Kidney (tissue), 14 donors: ENCODE measurements around the gene IL1B. TPM values are rescaled to one million over a fixed set of nuclear protein-coding genes. Genes with fewer than 3 reads are reported as not detected.

Experiments used
- DNase-seq, 5 donors: peaks; one replicate each; pipeline ENCODE4 v3.0.0-alpha.2; 2013 to 2020
- FAIRE-seq: peaks from 2 replicates; lab custom pipeline; 2012; peaks lifted over from hg19 to GRCh38; lab: Jason Lieb, UNC
- H3K27ac ChIP-seq, 2 donors: one replicate each; pipeline ENCODE4 v1.7.0; 2013; ENCODE audit warnings: low read depth in 2 of 2, low read length in 2 of 2, inconsistent platforms in 1 of 2
- H3K27me3 ChIP-seq: one replicate; pipeline ENCODE4 v1.7.1; 2013; ENCODE audit warnings: low read length, inconsistent platforms; ENCODE audit not compliant: control insufficient read depth, insufficient read depth
- H3K36me3 ChIP-seq, 3 donors: one replicate each; pipeline versions ENCODE4 v1.7.0 to v1.7.1; 2013; ENCODE audit warnings: low read length in 3 of 3, control low read depth in 1 of 3, inconsistent platforms in 1 of 3; ENCODE audit not compliant: insufficient read depth in 3 of 3, control insufficient read depth in 2 of 3
- H3K4me1 ChIP-seq, 3 donors: one replicate each; pipeline versions ENCODE4 v1.7.0 to v1.7.1; 2013; ENCODE audit warnings: low read length in 3 of 3, inconsistent platforms in 1 of 3, low read depth in 1 of 3; ENCODE audit not compliant: control insufficient read depth in 2 of 3, insufficient read depth in 2 of 3
- H3K4me3 ChIP-seq, 3 donors: one replicate each; pipeline versions ENCODE4 v1.7.0 to v1.8.1; 2013; ENCODE audit warnings: low read length in 3 of 3, control low read depth in 1 of 3, inconsistent platforms in 1 of 3
- H3K9ac ChIP-seq, 3 donors: one replicate each; pipeline versions ENCODE4 v1.7.0 to v1.7.1; 2013; ENCODE audit warnings: low read length in 3 of 3, control low read depth in 1 of 3, inconsistent platforms in 1 of 3
- H3K9me3 ChIP-seq, 3 donors: one replicate each; pipeline versions ENCODE4 v1.7.0 to v1.7.1; 2013; ENCODE audit warnings: low read length in 3 of 3, control low read depth in 1 of 3, inconsistent platforms in 1 of 3; ENCODE audit not compliant: control insufficient read depth in 2 of 3, insufficient read depth in 1 of 3
- intact Hi-C: fragments of 100-400 bp; cut with DNase I; formaldehyde crosslinking; loops from one replicate; pipeline ENCODE4 v1.11.1; 2022
- polyA plus RNA-seq: library from polyadenylated mRNA; stranded (reverse); fragments of 350-450 nt; fragmentation: Illumina TruSeq; extraction: RNeasy Lipid Tissue Mini Kit (QIAGEN cat#74804); gene quantifications from one replicate; pipeline ENCODE4 v1.2.3, GENCODE V29; 2014; ENCODE audit warnings: low read depth, low replicate concordance; ENCODE audit not compliant: insufficient read depth
- total RNA-seq: library from RNA; stranded (reverse); fragmentation: NEBNext Ultra II Directional; extraction: Animal tissue kit (Norgen Biotek cat#: 25700); gene quantifications from one replicate; pipeline ENCODE4 v1.2.1, GENCODE V29; 2021
- TF ChIP-seq, protein P1 (sequence below): IDR thresholded peaks from 3 replicates; pipeline ENCODE4 v1.5.1; 2012; ENCODE audit warnings: mild to moderate bottlenecking, moderate library complexity, borderline replicate concordance; ENCODE audit not compliant: insufficient read depth; ENCODE audit errors: extremely low read depth
- donor health status: control.
- donor health status: control.
- donor health status: control.
- donor health status: control.
- donor health status: control.
- donor health status: DM: yes; HTN: yes; CAD: no.
- donor health status: Normal renal cell carcinoma (clear cell type).

Gene IL1B
- total and polyA plus RNA-seq, 2 donors from 2014 or later: 0.56 to 2.9 TPM

DNA sequence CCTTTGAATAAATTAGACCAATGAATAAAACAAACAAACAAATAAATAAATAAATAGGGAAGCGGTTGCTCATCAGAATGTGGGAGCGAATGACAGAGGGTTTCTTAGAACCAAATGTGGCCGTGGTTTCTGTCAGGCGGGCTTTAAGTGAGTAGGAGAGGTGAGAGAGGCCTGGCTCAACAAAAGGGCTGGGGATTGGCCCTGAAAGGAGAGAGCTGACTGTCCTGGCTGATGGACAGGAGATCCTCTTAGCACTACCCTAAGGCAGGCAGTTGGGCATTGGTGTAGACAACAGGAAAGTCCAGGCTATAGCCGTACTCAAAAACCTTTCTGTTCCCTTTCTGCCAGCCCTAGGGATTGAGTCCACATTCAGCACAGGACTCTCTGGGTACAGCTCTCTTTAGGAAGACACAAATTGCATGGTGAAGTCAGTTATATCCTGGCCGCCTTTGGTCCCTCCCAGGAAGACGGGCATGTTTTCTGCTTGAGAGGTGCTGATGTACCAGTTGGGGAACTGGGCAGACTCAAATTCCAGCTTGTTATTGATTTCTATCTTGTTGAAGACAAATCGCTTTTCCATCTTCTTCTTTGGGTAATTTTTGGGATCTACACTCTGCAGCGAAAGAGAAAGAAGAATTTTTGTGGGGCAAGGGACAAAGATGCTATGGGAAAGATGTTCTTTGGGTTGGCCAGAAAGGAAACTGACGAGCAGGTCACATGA is 6.5 kb downstream of the IL1B start:
- intact Hi-C loops: no loop called here
- no peak overlapping the region for H3K9ac ChIP-seq
- DNase-seq: no peak

DNA sequence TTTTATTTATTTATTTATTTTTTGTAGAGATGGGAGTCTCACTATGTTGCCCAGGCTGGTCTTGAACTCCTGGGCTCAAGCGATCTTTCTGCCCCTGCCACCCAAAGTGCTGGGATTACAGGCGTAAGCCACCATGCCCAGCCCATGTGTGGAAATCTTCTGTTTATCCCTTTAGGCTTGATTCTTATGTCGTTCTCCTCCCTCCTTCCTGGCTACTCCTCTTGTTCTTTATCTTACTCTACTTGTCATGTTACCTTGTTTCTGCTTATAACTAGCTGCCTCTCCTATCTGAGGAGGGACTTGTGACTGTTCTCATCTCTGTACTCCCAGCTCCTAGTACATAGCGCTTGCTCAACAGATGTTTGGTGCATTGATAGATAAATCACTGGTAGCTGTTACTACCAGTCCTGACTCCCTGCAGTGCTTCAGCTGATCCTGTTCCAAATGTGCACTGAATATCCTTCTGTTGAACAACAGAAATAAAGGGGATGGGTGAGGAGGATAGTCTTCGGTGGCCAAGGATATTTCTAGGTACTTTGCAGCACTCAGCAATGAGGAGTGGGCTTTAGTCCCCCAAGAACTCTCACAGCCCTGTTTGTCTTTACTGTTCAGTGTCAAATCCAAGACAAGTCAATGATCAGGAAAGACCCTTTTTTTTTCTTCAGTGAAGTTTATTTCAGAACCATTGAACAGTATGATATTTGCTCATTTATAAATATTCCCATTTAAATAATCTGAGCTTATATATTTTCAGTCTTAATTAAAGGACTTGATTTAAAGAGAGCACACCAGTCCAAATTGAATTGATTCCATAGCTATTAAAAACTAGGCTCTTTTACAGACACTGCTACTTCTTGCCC is 7.2 kb downstream of the IL1B start:
- Histone ChIP-seq H3K36me3 (no peaks in the 10 kb centered on the region), H3K9ac (no peak overlapping the region), H3K4me1 (peaks cover 0 to 12% (median 6%) of the 10 kb centered on the region in 3 donors), H3K4me3 (no peak overlapping the region), H3K27ac (no peak overlapping the region), H3K27me3 (no peaks in the 10 kb centered on the region), H3K9me3 (no peaks in the 10 kb centered on the region)
- FAIRE-seq (no peak), DNase-seq (no peak)
- TF ChIP-seq, protein P1, sequence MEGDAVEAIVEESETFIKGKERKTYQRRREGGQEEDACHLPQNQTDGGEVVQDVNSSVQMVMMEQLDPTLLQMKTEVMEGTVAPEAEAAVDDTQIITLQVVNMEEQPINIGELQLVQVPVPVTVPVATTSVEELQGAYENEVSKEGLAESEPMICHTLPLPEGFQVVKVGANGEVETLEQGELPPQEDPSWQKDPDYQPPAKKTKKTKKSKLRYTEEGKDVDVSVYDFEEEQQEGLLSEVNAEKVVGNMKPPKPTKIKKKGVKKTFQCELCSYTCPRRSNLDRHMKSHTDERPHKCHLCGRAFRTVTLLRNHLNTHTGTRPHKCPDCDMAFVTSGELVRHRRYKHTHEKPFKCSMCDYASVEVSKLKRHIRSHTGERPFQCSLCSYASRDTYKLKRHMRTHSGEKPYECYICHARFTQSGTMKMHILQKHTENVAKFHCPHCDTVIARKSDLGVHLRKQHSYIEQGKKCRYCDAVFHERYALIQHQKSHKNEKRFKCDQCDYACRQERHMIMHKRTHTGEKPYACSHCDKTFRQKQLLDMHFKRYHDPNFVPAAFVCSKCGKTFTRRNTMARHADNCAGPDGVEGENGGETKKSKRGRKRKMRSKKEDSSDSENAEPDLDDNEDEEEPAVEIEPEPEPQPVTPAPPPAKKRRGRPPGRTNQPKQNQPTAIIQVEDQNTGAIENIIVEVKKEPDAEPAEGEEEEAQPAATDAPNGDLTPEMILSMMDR: no peak
- intact Hi-C loops: no loop called here

More for the DNA sequence above, 6.5 kb downstream of the IL1B start:
- Histone ChIP-seq H3K4me3 (no peak overlapping the region), H3K27ac (no peak overlapping the region), H3K36me3 (no peaks in the 10 kb centered on the region), H3K27me3 (no peaks in the 10 kb centered on the region), H3K4me1 (peaks cover 0 to 14% (median 6%) of the 10 kb centered on the region in 3 donors), H3K9me3 (no peaks in the 10 kb centered on the region)
- no peak for FAIRE-seq
- TF ChIP-seq, protein P1: no peak

DNA sequence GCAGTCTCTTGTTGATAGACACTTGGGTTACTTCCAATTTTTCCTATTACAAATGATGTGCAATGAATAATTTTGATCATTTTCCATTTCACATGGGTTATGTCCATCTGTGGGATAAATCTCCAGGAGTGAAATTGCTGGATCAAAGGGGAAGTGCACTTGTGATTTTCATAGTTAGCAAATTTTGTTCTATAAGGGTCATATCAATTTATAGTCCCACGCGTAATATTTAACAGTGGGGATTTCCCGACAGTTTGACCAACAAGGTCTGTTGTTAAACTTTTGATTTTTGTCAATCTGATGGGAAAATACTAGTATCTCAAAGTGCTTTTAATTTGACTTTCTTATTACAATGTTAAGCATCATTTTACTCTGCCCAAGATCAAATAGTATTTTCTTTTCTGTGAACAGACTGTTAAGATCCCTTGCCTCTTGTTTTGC is 8.3 kb downstream of the IL1B start:
- Histone ChIP-seq H3K4me3 (no peak overlapping the region), H3K27me3 (no peaks in the 10 kb centered on the region), H3K36me3 (no peaks in the 10 kb centered on the region), H3K9ac (no peak overlapping the region), H3K9me3 (no peaks in the 10 kb centered on the region), H3K4me1 (peaks cover 0 to 7% (median 6%) of the 10 kb centered on the region in 3 donors), H3K27ac (no peak overlapping the region)
- DNase-seq (no peak), FAIRE-seq (no peak)
- TF ChIP-seq, protein P1: no peak
- intact Hi-C loops: no loop called here
